COLO668 (cell line): ENCODE measurements around the gene SLC9A2.
A peak's percentile ranks its signal among the peaks of the same experiment; 100 is the strongest.

ENCODE experiments used
- DNase-seq: peaks from one replicate; lab custom pipeline; 2025; ENCODE audit not compliant: unreplicated experiment; lab: John Stamatoyannopoulos, UW

The SLC9A2 gene, protein sequence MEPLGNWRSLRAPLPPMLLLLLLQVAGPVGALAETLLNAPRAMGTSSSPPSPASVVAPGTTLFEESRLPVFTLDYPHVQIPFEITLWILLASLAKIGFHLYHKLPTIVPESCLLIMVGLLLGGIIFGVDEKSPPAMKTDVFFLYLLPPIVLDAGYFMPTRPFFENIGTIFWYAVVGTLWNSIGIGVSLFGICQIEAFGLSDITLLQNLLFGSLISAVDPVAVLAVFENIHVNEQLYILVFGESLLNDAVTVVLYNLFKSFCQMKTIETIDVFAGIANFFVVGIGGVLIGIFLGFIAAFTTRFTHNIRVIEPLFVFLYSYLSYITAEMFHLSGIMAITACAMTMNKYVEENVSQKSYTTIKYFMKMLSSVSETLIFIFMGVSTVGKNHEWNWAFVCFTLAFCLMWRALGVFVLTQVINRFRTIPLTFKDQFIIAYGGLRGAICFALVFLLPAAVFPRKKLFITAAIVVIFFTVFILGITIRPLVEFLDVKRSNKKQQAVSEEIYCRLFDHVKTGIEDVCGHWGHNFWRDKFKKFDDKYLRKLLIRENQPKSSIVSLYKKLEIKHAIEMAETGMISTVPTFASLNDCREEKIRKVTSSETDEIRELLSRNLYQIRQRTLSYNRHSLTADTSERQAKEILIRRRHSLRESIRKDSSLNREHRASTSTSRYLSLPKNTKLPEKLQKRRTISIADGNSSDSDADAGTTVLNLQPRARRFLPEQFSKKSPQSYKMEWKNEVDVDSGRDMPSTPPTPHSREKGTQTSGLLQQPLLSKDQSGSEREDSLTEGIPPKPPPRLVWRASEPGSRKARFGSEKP

DNA sequence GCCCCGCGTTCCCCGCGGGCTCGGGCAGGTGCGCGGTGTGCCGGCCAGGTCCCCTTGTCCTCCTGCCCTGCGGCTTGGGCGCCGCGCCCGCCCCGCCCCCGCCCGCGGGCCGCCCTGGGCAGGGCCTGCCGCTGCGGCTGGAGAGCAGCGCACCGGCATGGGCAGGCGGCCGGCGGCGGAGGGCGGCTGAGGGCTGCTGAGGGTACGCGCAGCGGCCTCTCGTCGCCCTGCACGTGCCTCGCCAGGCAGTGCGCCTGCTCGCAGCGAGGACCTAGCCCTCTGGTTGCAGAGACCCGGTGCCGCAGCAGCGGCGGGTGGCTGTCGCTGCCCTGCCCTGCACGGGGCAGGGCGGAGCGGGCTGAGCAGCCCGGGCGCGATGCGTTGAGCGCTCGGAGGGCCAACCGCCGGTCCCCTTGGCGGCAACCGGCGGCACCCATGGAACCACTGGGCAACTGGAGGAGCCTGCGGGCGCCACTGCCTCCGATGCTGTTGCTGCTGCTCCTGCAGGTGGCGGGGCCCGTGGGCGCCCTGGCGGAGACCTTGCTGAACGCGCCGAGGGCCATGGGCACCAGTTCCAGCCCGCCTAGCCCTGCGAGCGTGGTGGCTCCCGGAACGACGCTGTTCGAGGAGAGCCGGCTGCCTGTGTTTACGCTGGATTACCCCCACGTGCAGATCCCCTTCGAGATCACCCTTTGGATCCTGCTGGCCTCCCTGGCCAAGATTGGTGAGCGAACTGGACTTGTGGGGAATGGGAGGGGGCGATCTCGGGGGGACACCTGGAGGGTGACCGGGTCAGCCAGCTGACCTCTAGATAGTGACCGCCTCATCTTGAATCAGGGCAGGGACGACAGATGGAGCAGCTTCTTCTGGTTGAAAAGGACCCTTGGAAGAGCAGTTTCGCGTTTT is at the start of gene SLC9A2:
TSS of gene SLC9A2 (plus strand) at position 140 of the 906 bp plus-strand sequence. CDS start at position 436, 296 bp downstream.
- DNase-seq: peak; percentile 66

DNA sequence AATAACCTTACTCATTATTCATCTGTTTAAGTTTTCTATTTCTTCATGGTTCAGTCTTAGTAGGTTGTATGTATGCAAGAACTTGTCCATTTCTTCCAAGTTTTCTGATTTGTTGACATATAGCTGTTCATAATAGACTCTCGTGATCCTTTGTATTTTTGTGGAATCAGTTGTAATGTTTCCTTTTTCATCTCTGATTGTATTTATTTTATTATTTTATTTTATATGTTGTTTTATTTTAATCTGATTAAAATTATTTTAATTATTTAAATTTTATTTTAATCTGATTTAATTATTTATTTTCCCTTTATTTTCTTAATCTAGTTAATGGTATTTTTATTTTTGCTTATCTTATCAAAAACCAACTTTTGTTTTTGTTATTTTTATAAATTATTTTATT is 43.5 kb upstream of the SLC9A2 start:
- no peak for DNase-seq

DNA sequence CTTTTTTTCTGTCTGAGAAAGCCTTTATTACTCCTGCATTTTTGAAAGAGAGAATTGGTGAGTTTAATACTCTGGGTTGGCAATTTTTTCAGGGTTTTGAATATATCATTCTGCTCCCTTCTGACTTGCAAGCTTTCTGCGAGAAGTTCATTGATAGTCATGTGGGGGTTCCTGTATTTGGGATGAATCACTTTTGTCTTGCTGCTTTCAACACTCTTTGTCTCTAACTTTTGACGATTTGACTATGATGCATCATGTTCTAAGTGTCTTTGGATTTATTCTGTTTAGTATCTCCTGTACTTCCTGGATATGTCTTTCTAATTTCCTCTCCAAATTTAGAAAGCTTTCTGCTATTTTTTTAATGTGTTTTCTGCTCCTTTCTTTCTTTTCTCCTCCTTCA is 41.0 kb upstream of the SLC9A2 start:
- no peak for DNase-seq

DNA sequence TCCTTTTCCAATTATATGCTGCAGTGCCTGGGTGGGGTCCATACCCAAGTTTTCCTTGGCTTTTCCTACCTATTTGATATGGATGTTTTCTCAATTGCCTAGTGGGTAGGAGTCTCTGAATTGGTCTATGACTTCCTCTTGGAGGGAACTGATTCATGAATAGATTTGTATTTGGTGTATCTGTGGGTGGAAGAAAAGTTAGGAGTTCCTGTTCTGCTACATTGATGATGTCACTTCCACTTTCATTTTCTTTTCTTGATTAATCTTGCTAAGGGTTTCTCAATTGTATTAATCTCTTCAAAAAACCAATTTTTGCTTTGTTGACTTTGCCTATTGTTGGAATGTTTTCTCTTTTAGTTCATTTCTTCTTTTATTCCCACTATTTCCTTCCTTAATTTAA is 37.4 kb upstream of the SLC9A2 start:
- no peak for DNase-seq

DNA sequence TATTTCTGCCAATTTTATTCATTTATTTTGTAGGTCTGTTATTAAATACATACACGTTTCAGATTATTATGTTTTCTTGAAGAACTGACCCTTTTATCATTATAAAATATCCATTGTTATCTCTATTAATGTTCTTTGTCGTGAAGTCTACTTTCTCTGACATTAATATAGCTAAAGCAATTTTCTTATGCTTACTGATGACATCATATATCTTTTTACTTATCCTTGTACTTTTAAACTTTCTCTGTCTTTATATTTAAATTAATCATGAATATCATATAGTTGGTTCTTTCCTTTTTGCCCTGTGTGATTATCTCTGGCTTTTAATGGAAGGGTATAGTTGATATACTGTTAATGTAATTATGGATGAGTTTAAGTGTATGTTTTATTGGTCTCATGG is 36.5 kb upstream of the SLC9A2 start:
- no peak for DNase-seq

DNA sequence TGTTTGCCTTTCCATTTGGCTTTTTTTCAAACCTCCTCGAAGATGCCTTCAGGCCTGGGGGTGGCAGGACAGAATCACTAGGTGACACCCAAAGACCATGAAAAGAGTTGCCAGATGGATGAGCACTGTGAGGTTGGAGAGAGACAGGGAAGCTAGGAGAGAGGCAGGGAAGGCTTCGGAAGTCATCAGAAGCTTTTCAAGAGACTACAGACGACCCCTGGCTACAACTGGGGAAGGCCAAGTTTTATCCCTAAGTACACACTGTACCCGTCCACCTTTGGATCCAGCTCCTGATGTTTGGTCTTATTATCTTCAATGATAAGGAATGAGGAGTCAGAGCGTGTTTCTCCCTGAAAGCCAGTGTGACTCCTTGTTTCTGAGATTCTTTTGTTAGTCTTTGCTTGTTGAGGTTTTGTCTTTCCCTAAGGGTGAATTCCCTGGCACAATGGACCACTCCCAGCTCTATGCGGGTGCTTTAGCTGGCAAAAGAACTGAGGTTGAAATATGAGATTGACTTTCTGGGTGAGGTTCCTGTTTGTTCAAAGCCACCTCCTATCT is 33.4 kb upstream of the SLC9A2 start:
- no peak for DNase-seq

DNA sequence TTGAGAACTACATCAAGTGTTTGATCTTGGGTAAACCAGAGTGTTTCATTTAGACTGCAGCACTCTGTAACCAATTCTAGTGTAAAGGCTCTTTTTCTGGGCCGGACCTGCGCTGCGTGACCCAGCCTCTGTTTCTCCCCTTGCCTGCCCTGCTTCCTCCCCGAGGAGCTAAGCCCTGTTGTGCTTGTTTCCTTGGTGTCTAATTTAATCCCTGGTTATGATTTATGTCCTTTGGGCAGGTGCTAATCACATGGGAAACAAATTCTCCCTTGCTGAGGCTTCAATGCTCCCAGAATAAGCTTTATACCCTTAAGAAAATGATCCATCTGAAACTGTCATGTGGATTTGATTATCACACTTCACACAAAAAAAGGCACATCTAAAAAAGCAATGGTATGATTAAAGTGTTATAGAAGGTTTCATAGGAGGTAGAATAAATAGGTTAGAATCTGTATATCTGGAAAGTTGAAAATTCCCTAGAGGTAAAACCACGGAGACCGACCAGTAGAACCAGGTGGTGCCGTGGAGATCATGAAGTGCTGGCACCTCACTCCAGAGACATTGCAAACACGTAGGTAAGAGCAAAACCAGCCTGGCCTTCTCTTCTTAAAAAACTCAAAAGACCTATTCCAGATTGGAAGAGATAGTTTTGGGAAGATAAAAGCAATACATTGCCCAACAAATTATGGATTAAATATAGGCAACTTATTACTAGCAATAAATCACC is 31.0 kb upstream of the SLC9A2 start:
- no peak for DNase-seq

DNA sequence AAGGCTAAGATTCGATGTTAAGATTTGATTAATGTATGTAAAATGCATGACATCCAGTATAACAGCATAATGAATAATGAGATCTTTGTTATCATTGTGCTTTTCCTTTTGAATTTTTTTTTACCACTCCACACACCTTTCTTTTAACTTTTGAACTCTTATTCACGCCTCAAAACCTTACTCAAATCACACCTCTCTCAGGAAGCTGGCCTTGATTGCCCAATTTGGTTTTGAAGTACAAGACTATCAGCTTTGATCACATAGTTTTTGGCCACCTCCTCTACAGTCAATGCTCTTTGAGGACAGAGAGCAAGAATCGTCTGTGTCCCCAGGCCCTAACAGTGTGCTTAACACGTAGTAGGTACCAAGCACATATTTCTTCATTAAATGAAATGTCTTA is 29.9 kb upstream of the SLC9A2 start:
- no peak for DNase-seq

DNA sequence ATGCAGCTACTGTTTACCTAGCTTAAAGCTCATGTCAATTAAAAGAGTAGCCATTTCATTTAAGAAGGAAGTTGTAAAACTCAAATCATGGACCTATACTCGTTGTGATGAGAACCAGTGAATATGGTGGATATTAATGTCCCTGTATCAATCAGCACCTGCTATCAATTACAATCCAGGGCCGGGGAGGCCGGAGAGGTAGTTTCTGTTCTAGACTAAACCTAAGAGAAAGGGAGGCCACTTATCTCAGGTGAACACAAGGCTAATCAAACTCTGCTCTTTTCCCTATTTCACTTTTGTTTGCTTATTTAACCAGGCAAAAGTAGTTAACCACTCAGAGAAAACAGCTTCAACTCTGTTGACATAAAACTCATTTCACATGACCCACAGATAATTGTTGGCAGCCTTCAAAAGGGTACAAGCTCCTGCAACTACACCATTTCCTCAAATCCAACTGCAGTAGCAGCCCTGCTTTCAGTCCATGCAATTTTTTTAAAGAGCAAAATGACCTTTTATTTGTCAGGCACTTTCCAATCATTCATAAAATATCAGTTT is 27.8 kb upstream of the SLC9A2 start:
- no peak for DNase-seq

DNA sequence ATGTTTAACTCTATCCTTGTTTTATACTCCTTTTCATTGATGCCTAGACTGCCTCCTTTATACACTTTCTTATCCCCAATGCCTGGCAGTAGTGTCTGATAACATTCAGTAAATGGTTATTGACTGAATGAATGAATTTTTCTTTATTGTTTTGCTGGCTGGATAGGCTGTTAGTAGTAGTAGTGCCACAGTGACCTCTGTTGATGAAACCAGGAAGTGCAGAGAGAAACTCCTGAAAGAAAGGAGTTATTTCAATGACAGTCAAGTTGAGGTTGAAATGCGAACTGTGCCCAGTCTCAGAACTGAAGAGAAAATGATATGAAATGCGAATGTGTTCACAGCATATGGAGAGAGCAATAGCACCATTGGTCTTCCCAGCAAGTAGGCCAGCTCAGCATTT is 26.8 kb upstream of the SLC9A2 start:
- DNase-seq: no peak

DNA sequence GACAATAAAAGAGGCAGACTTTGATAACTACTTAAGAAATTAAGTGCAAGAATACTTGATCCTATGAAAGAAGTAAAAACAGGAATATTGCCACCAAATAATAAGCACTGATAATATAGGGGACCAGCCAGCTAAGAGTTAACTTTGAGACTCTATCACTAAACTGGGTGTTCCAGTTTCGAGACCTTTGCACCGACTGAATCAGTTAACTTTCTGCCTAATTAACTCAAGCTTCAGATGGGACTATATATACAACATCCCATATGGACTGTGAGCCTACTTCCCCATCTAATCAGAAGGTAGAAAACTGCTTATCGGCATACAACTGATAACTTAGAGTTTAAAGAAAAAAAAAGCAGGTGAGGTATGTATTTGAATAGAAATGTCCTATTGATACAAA is 25.8 kb upstream of the SLC9A2 start:
- DNase-seq: no peak

DNA sequence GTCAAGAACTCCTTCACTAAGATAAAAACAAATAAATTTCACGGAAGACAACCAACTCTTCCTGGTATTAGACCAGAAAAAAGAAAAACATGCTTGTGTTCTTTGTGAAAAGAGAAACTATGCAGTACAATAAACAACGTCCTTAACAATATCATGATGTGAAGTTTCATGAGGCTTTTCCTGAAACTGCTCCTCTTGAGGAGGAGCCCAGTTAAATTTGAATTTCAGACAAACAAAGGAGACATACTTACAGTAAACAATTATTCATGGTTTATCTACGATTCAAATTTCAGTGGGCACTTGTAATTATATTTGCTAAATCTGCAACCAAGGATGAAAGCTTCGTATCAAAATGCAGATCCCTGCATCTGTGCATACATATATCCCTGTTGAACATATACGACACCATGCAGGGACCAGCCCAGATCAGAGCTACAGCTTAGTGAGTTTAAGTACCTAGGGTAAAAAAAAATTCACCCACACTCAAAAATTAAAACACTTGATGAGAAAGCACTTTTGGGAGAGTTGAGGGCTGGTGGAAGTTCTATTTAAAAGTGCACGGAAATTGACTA is 24.8 kb upstream of the SLC9A2 start:
- DNase-seq: no peak

DNA sequence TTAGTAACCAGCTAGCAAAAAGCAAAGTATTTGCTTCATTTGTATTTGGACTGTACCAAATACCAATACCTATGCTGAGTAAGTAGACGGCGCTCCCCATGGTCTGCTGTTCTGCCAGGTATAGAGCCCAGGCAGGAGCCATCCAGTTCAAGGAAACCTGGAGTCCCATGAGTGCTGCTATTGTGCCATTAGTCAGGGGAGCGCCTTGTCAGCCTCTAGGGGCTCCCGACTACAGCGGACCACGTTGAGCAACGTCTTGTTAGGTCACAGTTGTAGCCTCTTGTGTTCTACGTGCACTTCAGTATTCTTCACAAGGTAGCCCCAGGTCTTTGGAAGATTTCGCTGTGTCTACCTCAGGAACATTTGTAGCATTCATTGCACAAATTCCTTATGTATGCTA is 21.6 kb upstream of the SLC9A2 start:
- DNase-seq: no peak

DNA sequence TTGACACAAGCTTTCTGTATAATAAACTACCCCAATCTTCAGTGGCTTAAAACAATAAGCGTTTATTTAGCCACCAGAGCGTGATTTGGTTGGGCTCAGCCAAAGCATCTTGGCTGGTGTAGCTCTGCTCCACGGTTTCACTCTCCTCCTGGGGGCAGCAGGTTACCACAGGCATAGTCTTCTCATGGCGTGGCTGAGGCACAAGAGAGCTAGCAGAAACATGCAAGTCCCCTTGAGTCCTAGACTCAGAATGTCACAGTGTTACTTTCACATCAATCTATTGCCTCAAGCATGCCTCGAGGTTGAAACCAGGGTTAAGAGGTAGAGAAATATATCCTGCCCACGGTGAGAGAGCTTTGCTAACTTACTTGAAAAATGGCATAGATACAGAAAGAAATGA is 19.9 kb upstream of the SLC9A2 start:
- DNase-seq: no peak

DNA sequence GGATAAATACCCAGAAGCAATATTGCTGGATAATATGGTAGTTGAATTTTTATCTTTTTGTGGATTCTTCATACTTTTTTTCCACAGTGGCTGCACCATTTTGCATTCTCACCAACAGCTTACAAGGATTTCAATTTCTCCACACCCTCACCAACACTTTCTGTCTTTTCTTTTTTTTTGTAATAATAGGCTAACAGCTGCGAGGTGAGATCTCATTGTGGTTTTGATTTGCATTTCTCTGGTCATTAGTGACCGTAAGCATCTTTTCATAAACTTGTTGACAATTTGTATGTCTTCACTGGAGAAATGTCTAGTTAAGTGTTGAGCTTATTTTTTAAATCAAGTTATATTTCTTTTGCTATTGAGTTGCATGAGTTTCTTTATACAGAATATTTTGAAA is 17.6 kb upstream of the SLC9A2 start:
- no peak for DNase-seq

DNA sequence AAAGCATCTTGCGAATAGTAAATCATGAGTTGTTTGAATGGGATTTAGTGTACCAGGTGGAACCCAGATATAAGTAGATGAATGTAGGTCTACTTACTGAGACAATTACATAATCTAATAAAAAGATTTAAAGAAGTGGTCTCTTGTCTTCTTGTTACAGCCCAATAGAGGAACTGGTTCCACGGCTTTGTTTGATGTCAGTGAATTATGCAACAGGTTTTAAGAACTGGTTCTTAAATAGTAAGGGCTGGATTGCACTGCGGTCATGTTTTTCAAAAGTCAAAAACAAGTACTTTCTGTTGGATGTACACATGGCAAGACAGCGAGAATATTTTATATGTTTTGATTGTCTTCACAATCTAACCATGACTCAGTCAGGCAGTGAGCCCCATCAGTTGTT is 15.4 kb upstream of the SLC9A2 start:
- DNase-seq: no peak

DNA sequence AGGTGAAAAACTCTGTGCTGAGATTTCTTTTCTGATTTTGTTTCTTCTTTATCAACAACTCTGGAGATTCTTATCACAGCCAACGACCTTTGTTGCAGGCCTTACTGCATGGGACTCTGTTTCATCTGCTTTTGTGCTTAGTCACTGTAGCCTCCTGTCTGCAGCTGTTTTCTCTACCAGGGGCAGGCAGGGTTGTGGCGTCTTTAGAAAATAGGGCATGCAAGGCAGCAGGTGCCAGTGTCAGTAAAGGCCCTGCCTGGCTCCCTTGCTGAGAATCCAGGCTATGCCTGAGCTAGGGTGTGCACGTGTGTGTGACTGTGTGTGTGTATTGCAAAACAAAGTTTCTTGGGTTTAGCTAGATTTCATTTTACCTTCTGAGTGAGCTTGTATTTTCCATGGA is 14.6 kb upstream of the SLC9A2 start:
- no peak for DNase-seq

DNA sequence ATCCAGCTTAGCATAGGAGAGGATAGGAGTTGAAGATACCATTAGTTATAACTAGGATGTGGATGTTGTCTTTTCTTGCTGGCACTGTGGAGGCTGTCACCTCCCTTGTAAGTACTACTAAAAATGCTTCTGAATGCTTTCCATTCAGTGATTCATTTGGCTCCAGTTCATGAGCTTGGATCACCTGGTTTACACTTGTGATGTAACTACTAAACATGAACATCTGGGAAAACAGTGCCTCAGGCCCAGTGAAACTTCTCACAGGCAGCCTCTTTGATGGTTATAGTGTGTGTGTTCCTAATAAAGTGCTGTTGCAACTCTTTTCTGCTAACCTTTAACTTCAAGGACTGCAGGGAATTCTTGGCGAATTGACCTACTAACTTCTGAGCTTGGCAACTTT is 13.0 kb upstream of the SLC9A2 start:
- no peak for DNase-seq

DNA sequence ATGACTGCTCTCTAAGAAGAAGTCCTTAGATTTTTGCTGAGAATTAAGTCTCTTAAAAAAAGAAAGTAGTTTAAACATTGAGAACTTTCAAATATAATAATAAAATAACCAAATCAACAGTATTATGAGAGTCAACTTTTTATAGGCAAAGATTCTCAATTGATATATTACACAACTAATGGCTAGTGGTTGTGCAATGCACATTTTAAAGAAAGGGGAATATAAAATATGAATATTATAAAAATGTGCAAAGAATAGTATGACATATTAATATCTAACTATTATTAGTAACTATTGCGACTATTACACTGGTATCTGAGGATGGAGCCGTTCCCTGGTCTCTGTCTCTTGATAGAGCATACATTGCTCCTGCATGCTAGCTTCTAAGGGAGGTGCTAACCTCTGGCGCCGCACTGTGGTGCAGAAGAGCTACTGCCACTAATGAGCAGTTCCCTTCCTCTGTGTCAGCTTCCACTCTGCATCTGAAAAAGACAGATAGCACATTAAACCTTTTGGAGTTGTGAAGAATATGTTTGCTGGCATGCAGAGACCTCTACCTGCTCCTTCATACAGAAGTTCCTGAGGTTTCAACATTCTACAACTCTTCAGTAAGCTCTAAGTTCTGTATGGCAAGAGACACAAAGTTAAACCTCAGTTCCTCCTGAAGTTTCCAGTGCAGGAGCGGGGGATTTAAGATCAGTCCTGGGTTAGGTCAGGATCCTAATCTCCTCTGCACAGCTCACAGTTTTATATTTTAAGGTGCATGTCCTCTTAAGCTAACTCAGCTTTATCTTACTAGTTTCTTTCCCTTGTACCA is 3.5 kb upstream of the SLC9A2 start:
- DNase-seq: peak; percentile 63
